GM19463 (cell line): ENCODE measurements around the gene ALDOC.

Source experiments
- ATAC-seq: cut with Tn5 transposase; IDR thresholded peaks from one replicate; pipeline ENCODE4 v1.9.1; 2021; ENCODE audit warnings: mild to moderate bottlenecking, moderate library complexity; ENCODE audit not compliant: unreplicated experiment

Gene ALDOC

DNA sequence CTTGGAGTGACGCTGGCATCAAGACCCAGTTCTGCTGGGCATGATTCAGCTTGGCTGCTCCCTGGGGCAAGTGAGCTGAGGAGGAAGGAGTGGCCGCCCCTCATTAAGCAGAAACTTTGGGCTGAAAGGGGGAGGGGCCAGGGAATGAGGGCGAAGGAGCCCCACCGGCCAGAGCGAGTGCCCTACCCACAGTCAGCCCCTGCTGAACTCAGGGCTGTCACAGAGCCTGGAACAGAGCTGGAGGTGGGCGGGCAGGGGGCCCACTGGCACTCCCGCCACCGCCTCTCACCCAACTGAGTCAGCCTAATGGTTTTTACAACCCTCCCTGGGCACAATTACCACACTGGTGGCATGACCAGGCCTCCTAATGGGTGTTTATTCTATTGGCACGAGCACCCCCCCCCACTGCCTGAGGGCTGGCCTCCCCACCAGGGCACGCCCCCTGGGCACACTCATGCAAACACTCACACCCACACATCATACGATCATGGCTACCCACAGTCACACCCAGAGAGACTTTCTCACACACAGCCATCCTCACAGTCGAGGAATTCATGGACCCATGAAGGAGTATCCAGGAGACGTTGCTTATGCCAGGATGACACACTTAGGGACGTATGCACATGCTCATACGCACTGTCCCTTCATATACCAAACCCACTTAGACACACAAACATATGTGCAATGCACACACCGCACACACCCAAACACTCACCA is 43.4 kb downstream of the ALDOC start:
- no peak for ATAC-seq

DNA sequence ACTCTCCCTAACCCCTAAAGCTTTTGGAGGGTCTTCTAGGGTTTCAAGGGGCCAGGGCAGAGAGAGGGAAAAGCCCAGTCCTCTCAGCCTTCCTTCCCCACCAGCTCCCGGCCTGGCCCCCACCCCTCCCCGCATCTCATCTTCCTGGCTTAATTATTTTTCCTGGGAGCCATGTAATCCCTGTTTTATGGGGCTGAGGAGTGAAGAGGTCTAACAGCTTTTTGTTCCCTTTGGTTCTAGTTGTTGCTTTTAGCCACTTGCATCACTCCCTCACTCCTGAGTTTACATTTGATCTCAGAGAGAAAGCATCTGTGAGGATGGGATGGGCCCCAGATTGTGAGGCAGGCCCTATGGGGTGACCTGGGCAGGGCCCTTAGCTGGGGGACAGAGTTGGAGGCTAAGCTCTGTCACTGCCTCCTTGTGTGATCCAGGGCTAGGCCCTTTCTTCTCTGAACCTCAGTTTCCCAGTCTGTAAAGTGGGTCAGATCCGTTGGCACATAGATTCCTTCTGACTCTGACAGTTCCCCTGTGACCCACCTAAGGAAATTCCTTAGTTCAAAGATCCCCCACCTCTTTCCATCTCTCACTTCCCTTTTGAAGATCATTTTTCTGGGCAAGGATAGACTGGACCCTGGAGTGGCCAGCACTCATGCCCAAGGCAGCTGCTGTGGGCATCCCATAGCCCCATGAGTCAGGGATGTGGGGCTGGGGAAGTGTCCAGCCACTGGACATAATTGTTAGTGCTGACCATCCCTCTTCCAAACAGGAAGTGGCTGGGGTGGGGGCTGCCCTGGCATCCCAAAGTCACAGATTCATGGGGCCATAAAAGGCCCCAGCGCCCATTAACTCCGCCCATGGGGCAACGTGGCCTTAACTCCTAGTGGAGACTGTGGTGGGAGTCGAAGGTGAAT is 44.4 kb downstream of the ALDOC start:
- no peak for ATAC-seq

DNA sequence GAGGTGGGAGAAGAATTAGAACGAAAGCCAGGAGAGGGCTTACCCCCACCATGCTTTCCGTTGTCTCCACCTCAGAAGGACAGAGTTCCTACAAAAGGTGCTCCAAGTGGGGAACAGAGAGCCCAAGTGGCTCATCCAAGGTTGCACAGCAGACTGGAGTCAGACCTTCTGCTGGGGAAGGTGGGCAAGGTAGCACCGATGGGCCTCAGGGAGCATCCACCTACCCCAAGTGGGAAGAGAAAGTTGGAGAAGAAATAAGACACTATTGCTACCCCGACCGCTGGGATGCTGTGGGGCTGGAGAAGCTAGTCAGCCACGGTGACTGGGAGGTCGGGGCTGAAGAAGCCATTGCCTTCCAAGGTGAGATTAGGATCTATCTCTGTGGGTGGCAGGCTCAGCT is 45.8 kb downstream of the ALDOC start:
- no peak for ATAC-seq

DNA sequence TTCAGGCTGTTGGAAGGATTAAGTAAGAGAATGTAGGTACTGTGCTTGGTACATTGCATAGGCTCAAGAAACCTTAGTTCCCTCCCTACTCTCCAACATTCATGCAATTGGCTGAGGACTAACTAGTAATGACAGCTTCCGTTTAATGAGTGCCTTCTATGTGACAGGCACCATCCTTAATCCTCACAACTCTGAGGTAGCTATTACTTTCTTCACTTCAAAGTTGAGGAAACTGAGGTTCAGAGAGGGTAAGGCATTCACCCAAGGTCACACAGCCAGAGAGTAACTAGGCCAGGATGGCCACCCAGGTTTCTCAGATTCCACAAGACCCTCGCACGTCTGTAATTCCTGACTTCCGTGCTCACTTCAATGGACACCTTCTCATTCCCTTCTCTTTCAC is 46.4 kb downstream of the ALDOC start:
- no peak for ATAC-seq

DNA sequence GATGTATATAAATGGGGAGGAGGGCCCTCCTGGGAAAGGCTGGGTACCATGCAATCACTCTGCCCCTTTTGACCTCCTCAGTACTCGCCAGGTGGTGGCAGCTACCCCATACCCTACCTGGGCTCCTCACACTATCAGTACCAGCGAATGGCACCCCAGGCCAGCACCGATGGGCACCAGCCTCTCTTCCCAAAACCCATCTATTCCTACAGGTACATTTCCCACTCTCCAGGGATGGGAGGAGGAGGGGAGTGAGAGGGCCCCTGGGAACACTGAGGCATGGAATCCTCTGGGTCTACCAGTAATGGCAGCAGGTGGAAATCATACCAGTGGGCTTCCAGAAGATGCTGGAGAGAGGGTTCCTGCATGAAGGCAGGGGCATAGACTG is 47.7 kb downstream of the ALDOC start:
- ATAC-seq = no peak

DNA sequence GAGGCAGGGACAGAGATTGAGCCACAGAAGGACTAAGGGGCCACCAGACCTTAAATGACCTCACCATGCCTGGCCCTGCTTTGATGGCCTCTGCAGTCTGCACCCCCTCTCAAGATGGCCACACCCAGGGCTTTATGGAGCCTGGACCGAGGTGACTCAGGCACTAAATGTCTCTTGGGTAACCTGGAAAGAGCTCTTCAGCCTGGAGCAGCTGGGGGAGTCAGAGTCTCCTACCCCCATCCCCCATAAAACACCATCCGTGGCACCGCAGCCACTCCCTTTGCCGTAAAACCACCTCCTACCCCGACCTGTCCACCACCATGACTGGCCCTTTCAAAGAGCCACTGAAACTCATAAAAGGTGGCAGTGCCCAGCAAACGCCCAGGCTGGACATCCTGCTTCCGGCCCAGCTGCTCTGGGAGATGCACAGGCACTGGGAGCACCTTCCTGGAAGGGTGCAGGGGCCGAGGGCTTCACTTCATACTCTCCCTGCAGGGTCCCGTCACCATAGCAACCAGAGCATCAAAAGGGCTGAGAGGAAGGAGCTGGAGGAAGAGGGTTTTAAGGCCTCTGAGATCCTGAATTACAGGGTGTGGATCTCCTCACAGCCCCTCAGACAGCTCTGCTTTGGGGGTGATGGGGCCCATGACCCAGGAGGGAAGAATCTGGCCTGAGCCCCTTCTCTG is 48.2 kb downstream of the ALDOC start:
- no peak for ATAC-seq

DNA sequence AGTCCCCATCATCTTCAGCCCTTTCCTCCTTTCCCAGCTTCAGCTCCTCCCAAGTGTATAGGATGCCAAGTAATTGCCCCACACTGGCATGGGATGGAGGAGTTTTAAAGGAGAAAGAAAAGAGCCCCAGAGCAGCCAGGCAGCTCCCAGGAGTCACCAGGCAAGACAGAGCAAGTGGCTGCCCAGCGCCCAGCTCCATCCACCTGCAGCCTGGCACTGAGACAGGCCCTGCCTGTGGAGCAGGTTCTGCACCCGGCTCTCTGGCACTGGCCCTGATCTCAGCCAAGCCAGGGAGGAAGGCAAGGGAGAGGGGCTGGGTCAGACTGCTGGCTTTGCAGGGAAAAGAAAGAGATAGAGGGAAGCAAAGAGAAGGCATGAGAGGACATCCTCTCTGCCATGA is 48.8 kb downstream of the ALDOC start:
- ATAC-seq = no peak

DNA sequence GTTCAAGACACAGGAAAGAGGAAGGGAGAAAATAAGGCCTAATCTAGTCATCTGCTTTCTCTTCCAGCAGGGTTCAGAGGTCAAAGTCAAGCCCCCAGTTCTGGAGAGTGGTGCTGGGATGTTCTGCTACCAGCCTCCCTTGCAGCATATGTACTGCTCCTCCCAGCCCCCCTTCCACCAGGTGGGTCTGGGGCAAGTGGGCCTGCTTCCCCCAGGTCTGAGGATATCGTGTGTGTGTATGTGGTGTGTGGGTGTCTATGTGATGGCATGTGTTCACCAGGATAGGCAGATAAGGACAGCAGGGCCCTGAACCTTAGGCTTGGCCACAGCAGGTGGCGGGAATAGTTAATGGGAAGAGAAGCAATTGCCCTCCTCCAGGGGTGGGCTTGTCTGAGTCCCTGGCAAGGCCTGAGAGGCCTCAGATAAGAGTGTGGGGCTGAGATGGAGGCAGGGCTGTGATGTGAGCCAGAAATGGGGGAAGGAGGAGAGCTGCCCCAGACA is 49.5 kb downstream of the ALDOC start:
- ATAC-seq = no peak

DNA sequence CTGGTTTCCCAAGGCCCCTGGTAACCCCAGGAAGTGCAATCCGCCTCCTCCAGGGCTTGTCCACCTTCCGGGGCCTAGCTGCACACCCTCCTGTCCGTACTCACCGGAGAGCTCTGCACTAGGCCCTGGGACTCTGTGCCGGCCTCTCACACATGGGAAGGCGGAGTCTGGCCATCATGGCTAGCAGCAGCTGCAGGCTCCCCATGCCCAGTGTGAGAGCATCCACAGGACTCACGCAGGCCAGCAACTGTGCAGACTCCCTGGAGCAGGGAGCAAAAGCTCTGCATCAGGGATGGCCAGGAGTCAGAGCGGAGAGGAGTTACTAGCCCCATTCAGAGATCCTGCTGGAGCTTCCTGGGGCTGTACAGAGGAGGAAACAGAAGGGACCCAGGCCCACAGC is 50.3 kb downstream of the ALDOC start:
- no peak for ATAC-seq

DNA sequence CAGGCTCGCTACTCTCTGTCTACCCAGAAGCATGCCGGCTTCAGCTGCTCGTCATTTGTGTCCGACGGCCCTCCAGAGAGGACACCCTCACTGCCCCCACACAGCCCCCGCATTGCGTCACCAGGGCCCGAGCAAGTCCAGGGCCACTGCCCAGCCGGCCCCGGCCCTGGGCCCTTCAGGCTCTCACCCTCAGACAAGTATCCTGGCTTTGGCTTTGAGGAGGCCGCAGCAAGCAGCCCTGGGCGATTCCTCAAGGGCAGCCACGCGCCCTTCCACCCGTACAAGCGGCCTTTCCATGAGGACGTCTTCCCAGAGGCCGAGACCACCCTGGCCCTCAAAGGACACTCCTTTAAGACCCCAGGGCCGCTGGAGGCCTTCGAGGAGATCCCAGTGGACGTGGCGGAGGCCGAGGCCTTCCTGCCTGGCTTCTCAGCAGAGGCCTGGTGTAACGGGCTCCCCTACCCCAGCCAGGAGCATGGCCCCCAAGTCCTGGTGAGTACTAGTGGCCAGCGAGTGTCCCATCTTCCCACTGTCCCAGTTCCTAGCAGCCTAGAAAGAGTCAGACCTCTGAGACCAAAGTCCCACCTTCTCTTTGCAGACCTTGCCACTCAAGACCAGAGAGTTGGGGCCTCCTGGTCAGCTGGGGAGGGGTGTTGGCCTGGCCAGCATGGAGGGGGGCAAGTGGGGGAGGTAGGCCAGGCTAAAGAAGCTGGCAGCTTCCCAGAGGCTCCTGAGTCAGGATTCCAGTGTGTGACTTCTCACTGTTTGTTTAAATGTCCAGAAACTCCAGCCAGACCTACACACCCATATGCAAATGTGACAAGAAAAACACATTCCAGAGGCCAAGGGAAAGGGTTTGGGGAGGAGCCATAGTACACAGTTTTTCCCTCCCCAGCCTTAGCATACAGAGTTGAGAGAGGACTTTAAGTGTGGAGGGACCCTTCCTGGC is 51.9 kb downstream of the ALDOC start:
- no peak for ATAC-seq

DNA sequence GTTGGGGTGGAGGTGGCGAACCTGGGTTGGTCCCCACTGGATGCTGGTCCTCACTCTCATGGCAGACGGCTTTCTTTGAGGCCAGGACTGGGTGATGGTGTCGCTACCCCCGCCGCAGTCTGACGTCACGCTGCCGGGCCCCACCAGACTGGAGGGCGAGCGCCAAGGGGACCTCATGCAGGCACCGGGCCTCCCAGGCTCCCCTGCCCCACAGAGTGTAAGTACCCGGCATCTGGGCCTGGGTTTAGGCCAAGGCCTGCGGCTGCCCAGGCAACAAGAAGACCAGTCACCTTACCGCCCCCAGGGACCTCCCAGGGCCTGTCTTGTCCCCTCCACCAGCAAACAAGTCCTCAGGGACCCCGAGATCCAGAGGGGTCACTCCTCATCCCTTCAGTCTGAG is 52.8 kb downstream of the ALDOC start:
- no peak for ATAC-seq

DNA sequence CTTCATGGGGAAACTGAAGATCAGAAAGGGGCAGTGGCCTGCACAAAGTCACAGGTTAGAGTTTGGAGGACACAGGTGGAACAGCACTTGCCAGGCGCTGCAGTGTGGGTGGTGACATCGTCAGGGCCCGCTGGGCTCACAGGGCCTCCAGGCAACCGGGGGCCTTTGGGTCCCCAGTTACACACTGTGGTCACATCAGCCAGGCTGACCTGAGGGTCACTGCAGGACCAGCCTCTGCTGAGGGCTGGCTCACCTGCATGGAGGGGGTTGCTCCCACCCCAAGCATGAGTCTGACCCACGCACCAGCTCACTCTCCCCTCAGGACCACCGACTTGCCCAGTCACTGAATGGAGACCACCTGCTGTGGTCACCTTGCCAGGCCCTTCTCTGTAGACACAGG is 53.5 kb downstream of the ALDOC start:
- ATAC-seq = no peak
